ENCODE data around the gene PAPSS1. TPM values are rescaled to one million over a fixed set of nuclear protein-coding genes. Genes with fewer than 3 reads are reported as not detected.

PAPSS1 gene
- total RNA-seq = 41.5 and 59.3 TPM in 2 replicates

GRCh38 chr4:107719922-107720722 lies at the start of gene PAPSS1:
Gene PAPSS1, minus strand, starts transcription at chr4:107720234. Its CDS starts 55 bp downstream, at chr4:107720179.

Other genes starting within 250 kb of the PAPSS1 start
- 42.8 and 82.3 TPM in 2 replicates for gene SGMS2, start 104.7 kb upstream of the PAPSS1 start, total RNA-seq
- 11.2 and 14.5 TPM in 2 replicates for gene CYP2U1, start 211.3 kb upstream of the PAPSS1 start, total RNA-seq